Measurements from ENCODE around the gene ZNF565.
"Not testable (repeated sequence)": the region's sequence is repeated elsewhere in the genome, so short reads cannot be mapped to it uniquely, and the experiment has no call there.

- TF ChIP-seq CTCF, POLR2A (IDR thresholded peaks at IDR 0.05): not testable (repeated sequence)
These were observed 35.4 kb downstream of the ZNF565 start for GRCh38 chr19:36179077-36179476.

All from testis (tissue), 2 donors.